Measurements from ENCODE around the gene ACY1. TPM values are rescaled to one million over a fixed set of nuclear protein-coding genes. Genes with fewer than 3 reads are reported as not detected.

The ACY1 gene
- polyA plus RNA-seq, 2 of the 4 experiments (the other 2 are of a cell fraction) = 20.7 to 21.1 TPM

DNA sequence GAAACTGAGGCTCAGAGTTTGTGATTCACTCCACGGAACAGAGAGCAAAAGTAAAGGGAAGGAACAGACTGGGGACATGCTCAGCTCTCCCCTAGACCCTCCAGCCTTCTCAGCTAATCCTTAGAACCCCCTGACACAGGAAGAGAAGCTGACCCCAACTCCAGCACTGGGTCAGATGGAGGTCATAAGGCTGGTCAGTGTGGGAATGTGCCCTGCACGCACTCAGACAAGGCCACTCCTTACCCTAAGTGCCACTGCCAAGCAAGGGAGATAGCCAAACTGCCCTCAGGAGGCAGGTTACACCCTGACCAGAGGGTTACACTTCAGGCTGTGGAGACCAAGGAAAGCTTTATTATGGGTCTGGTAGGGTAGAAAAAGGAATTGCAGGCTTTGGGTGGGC lies 11.2 kb downstream of the ACY1 start (continued):
- no peak for TF ChIP-seq EHMT2 (IDR thresholded peaks at IDR 0.05; ENCODE audit: low read depth)
- TF ChIP-seq, protein P1, sequence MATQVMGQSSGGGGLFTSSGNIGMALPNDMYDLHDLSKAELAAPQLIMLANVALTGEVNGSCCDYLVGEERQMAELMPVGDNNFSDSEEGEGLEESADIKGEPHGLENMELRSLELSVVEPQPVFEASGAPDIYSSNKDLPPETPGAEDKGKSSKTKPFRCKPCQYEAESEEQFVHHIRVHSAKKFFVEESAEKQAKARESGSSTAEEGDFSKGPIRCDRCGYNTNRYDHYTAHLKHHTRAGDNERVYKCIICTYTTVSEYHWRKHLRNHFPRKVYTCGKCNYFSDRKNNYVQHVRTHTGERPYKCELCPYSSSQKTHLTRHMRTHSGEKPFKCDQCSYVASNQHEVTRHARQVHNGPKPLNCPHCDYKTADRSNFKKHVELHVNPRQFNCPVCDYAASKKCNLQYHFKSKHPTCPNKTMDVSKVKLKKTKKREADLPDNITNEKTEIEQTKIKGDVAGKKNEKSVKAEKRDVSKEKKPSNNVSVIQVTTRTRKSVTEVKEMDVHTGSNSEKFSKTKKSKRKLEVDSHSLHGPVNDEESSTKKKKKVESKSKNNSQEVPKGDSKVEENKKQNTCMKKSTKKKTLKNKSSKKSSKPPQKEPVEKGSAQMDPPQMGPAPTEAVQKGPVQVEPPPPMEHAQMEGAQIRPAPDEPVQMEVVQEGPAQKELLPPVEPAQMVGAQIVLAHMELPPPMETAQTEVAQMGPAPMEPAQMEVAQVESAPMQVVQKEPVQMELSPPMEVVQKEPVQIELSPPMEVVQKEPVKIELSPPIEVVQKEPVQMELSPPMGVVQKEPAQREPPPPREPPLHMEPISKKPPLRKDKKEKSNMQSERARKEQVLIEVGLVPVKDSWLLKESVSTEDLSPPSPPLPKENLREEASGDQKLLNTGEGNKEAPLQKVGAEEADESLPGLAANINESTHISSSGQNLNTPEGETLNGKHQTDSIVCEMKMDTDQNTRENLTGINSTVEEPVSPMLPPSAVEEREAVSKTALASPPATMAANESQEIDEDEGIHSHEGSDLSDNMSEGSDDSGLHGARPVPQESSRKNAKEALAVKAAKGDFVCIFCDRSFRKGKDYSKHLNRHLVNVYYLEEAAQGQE (IDR thresholded peaks at IDR 0.05) = no peak

DNA sequence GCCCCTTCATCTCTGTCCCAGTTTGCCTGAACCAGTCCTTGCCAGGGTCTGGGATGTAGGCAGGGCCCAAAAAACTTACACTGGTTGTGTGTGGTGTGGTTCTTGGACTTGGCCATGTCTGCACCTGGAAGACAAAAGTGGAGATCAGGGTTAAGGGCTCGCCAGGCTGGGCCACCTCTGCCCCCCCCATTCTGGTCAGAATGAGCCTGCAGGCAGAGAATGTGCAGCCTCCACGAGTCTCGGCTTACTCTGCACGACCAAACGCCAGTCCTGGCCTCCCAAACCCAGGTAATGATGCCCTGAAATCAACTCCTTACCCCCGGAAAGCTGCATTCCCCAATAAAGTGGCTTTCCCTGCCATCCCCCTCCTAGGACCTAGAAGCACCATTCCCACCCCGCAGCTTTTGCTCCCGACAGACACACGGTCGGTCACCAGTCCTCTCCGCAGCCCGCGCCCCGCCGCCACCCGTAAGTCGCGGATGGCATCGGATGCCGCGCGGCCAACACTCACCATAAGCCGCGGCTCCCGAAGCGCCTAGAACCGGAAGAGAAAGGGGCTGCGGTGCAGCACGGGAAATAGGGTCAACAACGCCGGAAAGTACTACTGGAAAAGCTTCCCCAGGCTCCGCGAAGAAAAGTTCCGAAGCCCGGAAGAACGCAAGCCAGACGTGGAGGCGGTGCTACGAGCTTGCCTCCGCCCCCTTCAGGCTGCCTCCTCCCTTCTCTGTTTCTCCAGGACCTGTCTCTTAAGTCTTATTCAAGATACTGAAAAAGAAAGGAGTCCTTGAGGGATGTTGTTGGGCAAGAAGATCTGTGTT lies 12.2 kb downstream of the ACY1 start, which contains the start of gene RPL29:
Gene RPL29 (minus strand): TSS at position 550 of the 818 bp plus-strand sequence. CDS start 434 bp downstream, at position 116.
- ATAC-seq (peak; percentile 91 to 94), DNase-seq (ENCODE audit: low read depth in 1 of 2, low spot score in 1 of 2) (peak; percentile 88 to 92), FAIRE-seq (no peak)
- peaks cover 31% of the 10 kb centered on the region; the same call in 2 of the 3 replicates for H3K4me1 ChIP-seq
- under 1% methylated on average over 25 of the region's 40 CpGs for WGBS (ENCODE audit: missing lambda C conversion rate)
- H3K4me3 ChIP-seq = peak within 1 kb of the TSS; percentile 90
- peak within 1 kb of the TSS; percentile 98 for H3K4me2 ChIP-seq
- H3K27ac ChIP-seq = peak within 1 kb of the TSS; percentile 92 to 97
- POLR2A ChIA-PET = interaction anchor here (0.6 to 1.3 kb wide), 17 partner anchors 9 to 403 kb away, joined by 3 to 32 read pairs (median 4); partner anchors contain the start of genes ABHD14B, ACY1, DUSP7 and PARP3
- CTCF ChIA-PET = interaction anchor here (0.6 to 2.7 kb wide), 9 partner anchors 13 to 168 kb away, joined by 3 to 13 read pairs (median 3); partner anchors contain the start of genes ABHD14B, DUSP7 and PARP3
- no peaks in the 10 kb centered on the region for H3K9me3 ChIP-seq
- peak; percentile 78 for TF ChIP-seq POLR2A (IDR thresholded peaks at IDR 0.05; ENCODE audit: low read length)
- TF ChIP-seq JUN (IDR thresholded peaks at IDR 0.05) = peak; percentile 91 to 95
- TF ChIP-seq JUNB (IDR thresholded peaks at IDR 0.05) = no peak
- TF ChIP-seq MAFK (IDR thresholded peaks at IDR 0.05; ENCODE audit: partially characterized antibody) = no peak
- TF ChIP-seq PHF8 (IDR thresholded peaks at IDR 0.05; ENCODE audit: borderline replicate concordance, low read depth) = peak; percentile 81; the same call in 1 of the 2 replicates
- TF ChIP-seq RAD21 (conservative IDR thresholded peaks at IDR 0.05 in 1 of 2, IDR thresholded peaks at IDR 0.05 in 1 of 2) = 0 out of 5 replicates have a peak, but pooled peaks of 1 of the 2 experiments have one; percentile 10
- TF ChIP-seq, protein P2, sequence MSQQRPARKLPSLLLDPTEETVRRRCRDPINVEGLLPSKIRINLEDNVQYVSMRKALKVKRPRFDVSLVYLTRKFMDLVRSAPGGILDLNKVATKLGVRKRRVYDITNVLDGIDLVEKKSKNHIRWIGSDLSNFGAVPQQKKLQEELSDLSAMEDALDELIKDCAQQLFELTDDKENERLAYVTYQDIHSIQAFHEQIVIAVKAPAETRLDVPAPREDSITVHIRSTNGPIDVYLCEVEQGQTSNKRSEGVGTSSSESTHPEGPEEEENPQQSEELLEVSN (IDR thresholded peaks at IDR 0.05; ENCODE audit: borderline replicate concordance, low read depth) = peak; percentile 49; the same call in 1 of the 2 replicates
- TF ChIP-seq, protein P1 (IDR thresholded peaks at IDR 0.05) = 0 out of 2 replicates have a peak, but pooled peaks have one; percentile 15
- TF ChIP-seq, protein P3, sequence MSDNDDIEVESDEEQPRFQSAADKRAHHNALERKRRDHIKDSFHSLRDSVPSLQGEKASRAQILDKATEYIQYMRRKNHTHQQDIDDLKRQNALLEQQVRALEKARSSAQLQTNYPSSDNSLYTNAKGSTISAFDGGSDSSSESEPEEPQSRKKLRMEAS (IDR thresholded peaks at IDR 0.05) = peak; percentile 98
- TF ChIP-seq, protein P4, sequence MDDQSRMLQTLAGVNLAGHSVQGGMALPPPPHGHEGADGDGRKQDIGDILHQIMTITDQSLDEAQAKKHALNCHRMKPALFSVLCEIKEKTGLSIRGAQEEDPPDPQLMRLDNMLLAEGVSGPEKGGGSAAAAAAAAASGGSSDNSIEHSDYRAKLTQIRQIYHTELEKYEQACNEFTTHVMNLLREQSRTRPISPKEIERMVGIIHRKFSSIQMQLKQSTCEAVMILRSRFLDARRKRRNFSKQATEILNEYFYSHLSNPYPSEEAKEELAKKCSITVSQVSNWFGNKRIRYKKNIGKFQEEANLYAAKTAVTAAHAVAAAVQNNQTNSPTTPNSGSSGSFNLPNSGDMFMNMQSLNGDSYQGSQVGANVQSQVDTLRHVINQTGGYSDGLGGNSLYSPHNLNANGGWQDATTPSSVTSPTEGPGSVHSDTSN (IDR thresholded peaks at IDR 0.05) = peak; percentile 46; the same call in 1 of the 2 replicates
- no peak for TF ChIP-seq GATA3 (IDR thresholded peaks at IDR 0.05; ENCODE audit: borderline replicate concordance)
- TF ChIP-seq, protein P5, sequence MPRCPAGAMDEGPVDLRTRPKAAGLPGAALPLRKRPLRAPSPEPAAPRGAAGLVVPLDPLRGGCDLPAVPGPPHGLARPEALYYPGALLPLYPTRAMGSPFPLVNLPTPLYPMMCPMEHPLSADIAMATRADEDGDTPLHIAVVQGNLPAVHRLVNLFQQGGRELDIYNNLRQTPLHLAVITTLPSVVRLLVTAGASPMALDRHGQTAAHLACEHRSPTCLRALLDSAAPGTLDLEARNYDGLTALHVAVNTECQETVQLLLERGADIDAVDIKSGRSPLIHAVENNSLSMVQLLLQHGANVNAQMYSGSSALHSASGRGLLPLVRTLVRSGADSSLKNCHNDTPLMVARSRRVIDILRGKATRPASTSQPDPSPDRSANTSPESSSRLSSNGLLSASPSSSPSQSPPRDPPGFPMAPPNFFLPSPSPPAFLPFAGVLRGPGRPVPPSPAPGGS (IDR thresholded peaks at IDR 0.05) = peak; percentile 94
- 0 out of 2 replicates have a peak, but pooled peaks have one; percentile 32 for TF ChIP-seq TFCP2L1 (CRISPR knock-in tag; IDR thresholded peaks at IDR 0.05)
- TF ChIP-seq SMC3 (IDR thresholded peaks at IDR 0.05) = no peak
- peak; percentile 86 for TF ChIP-seq MYC (IDR thresholded peaks at IDR 0.05; ENCODE audit: borderline replicate concordance, low read length)

Measured in A549 (cell line).